Islet of Langerhans (tissue), 1 donor: Measurements from ENCODE around the gene WLS.

ENCODE experiments used
- FAIRE-seq: peaks from one replicate; lab custom pipeline; 2011; peaks lifted over from hg19 to GRCh38; lab: Jason Lieb, UNC

Gene WLS

GRCh38 chr1:68131261-68131660, 101.1 kb downstream of the WLS start:
- no peak for FAIRE-seq

- FAIRE-seq, result no peak
These were observed 102.6 kb downstream of the WLS start for GRCh38 chr1:68129536-68130250.

- no peak for FAIRE-seq
These were observed 103.5 kb downstream of the WLS start for GRCh38 chr1:68128820-68129219.

GRCh38 chr1:68128157-68128556, 104.2 kb downstream of the WLS start:
- FAIRE-seq, result no peak

- no peak for FAIRE-seq
These were observed 110.8 kb downstream of the WLS start for GRCh38 chr1:68121536-68121935.

GRCh38 chr1:68120136-68120791, 112.1 kb downstream of the WLS start:
- FAIRE-seq, result peak; percentile 85

GRCh38 chr1:68119445-68119844, 112.9 kb downstream of the WLS start:
- no peak for FAIRE-seq

- FAIRE-seq, result no peak
These were observed 114.9 kb downstream of the WLS start for GRCh38 chr1:68117416-68117815.

GRCh38 chr1:68116643-68117235, 115.6 kb downstream of the WLS start:
- FAIRE-seq, result no peak

- FAIRE-seq, result no peak
These were observed 117.0 kb downstream of the WLS start for GRCh38 chr1:68115308-68115707.

- no peak for FAIRE-seq
These were observed 118.4 kb downstream of the WLS start for GRCh38 chr1:68113966-68114365.

GRCh38 chr1:68112835-68113243, 119.5 kb downstream of the WLS start:
- FAIRE-seq, result no peak

GRCh38 chr1:68111519-68112436, 120.5 kb downstream of the WLS start:
- peak; percentile 79 for FAIRE-seq

GRCh38 chr1:68107771-68108170, 124.6 kb downstream of the WLS start:
- FAIRE-seq, result no peak

GRCh38 chr1:68103884-68104554, 128.3 kb downstream of the WLS start:
- peak; percentile 95 for FAIRE-seq

GRCh38 chr1:68103011-68103545, 129.2 kb downstream of the WLS start:
- FAIRE-seq, result no peak

- FAIRE-seq, result no peak
These were observed 130.5 kb downstream of the WLS start for GRCh38 chr1:68101829-68102228.

- FAIRE-seq, result no peak
These were observed 131.8 kb downstream of the WLS start for GRCh38 chr1:68100571-68100970.

- FAIRE-seq, result no peak
These were observed 138.6 kb downstream of the WLS start for GRCh38 chr1:68093737-68094136.

GRCh38 chr1:68087184-68087583, 145.1 kb downstream of the WLS start:
- no peak for FAIRE-seq

GRCh38 chr1:68085752-68086151, 146.6 kb downstream of the WLS start:
- FAIRE-seq, result no peak

GRCh38 chr1:68083686-68084085, 148.6 kb downstream of the WLS start:
- FAIRE-seq, result no peak
